ENCODE data around the gene PDGFRB.

The PDGFRB gene

DNA sequence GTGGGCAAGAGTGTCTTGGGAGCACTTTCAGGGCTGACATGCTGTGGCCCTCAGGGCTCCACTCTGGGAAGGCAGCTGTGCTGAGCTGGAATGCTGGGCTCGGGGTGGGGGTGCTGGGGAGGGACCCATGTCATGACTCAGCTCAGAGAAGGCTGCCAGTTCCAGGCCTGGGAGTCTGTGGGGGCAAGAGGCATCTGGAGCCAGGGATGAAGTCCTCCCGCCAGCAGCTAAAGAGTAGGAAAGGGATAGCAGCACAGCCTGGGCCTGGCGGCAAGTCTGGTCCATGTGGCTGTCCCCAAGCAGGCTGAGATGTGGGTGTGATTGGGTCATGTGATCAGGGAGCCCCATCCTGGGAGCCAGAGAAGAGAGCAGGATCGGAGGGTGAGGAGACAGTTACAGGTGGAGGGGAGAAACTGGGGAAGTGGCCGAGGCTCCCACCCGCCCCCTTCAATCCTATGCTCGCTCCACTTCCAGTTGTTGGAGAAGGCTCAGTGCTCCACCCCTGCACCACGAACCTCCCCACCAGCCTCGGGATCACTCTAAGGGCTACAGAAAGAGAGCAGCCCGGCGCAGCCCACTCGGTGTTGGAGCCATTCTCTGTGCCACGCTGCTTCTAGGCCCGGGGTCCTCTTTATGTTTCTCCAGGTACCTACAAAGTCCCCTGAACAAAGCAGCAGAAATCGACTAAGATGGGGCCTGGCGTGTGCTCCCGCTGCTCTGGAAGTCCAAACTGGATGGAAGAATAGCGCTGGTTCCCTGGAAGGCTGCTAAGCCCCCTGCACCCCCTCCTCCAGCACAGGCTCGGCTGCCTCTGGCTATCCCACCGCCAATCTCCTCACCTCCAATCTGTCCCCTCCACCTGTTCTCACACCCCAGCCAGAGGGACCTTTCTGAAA lies 12.0 kb downstream of the PDGFRB start:
- DNase-seq, result no peak

DNA sequence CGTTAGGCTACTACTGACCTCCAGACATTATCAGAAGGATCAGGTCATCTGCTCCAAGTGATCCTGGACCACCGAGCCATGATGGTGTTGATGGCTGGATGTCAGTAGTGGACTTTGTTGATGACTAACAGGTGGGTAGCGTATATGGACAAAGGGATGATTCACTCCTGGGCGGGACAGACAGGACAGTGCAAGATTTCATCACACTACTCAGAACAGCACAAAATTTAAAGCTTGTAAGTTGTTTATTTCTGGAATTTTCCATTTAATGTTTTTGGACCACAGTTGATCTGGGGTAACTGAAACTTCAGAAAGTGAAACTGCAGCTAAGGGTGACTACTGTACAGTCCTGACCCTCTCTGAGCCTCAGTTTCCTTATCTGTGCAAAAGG lies 12.7 kb downstream of the PDGFRB start:
- no peak for DNase-seq

DNA sequence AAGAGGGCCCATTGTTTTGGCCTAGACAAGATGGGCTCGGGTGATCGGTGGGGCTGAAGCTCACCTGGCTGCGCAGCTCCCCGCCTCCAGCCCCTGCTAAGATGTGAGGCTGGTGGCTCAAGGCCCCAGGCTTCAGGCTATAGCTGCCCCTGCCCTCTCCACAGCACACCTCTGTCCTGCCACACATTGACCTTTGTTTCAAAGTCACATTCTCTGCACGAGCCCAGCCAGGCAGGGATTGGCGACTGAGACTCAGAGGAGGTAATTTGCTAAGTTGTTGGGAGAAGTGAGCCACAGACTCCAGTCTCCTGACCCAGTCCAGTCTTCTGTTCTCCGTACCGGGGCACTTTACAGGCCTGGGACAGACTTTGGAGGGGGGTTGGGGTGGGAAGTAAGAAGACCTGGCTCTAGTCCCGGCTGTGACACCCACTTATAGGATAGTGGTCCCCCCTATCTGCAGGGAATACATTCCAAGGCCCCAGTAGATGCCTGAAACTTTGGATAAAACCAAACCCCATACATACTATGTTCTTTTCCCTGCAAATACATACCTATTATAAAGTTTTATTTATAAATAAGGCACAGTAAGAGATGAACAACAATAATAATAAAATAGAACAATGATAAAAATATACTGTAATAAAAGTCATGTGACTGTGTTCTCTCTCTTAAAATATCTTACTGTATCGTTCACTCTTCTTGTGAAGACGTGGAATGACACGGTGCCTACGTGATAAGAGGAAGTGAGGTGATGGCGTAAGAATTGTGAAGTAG lies 13.3 kb downstream of the PDGFRB start:
- no peak for DNase-seq

DNA sequence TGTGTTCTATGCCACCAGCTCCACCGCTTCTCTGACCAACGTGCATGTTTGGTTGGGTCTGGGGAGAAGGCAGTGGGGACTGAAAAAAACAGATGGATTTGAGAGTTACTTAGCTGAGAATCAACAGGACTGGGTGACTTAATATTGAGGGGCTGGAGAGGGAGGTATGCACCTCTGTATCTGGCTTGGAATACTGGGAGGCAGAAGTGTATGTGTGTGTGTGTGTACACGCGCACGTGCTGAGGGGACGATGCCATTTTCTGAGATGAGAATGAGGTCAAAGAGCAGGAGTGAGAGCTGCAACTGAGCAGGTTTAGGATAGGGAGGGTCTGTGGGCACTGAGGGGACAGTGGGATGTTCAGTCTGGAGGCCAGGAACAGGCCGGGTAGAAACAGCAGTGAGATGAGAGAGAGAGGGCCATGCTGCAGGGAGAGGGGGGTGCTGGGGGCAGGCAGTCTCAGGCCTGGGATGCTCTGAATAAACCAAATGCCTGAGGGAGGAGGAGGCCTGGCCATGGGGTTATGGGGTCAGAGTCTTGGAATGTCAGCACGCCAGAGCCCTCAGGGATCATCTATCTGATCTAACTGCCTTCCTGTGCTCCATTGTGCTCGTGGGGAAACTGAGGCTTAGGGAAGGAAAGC lies 14.0 kb downstream of the PDGFRB start:
- no peak for DNase-seq

DNA sequence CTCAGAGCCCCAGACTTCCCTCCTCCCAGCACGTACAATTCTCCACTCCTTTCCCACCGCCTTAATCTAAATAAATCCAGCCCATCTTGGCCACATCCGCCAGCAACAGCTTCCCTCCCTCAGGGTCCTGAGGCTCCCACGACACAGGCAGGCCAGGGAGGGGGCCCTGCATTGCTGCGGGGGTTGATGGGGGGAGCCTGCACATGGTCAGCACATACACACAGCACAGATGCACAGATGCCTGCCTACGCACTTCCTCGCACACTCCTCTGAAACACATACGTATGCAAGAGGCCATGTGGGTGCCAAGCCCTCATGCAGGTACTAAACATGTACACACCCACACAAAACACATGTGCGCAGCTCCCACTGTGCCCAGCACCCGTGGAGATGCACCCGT lies 14.8 kb downstream of the PDGFRB start:
- DNase-seq, result no peak

DNA sequence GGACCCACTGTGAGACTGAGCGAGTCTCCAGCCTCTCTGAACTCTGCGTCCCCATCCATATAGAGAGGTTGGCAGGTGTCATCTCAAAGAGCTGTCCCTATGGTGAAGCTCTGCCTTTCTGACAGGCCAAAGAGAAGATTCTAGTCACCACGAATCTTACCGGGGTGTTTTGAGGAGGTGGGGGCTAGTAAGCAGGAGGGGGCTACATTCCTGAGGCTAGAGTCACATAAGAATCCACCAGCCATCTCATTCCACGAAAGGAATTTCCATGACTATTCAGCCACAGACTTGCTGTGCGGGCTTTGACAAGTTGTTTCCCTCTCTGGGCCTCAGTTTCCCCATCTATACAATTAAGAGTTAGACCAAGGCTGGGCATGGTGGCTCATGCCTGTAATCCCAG lies 16.3 kb downstream of the PDGFRB start:
- DNase-seq, result no peak

DNA sequence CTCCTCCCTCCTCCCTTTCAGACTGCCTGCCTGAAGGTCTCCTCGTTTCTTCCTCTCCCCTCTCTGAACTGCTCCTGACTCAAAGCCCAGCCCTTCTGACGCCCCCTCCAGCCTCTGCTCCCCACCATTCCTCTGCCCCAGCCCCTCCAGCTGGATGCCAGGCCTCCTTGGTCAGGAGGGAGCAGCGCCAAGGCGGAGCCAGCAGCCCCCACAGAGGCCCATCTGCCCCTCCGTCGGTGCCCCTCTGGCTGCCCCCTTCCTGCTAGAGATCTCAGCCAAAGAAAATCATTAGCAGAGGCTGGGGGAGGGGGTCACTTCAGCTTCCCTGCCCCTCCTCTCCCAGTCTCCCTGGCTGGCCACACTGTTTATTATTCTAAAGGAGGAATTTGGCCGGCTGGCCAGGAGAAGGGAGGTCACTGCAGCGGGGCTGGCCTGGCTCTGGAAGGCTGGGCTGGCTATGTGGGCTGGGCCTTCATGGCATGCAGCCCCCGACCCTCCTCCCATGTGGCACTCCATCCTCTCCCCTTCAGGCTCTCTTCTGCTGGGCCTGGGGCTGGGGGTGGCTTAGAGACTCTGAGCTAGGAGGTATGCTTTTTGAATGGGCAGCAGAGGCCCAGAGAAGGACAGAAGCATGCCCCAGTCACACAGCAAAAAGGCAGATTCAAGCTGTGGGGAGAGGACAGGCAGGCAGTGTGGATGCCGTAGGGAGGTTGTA lies 16.9 kb downstream of the PDGFRB start:
- DNase-seq, result no peak

DNA sequence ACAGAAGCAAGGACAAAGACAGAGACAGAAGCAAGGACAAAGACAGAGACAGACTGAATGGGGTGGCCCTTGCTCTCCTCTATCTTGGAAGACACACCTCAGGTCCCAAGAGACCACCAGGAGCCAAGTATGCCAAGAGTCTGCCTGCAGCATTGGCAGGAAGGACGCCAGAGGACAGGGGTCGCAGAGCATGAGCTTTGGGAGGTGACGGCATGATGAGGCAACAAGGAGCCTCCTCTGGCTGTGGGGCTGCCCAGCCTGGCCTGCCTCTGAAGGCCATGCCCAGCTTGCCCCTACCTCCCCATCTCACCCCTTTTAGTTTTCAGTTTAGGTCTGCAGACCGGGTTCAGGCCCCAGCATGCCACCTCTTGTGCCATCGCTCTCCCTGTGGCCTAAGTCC lies 17.6 kb downstream of the PDGFRB start:
- no peak for DNase-seq

DNA sequence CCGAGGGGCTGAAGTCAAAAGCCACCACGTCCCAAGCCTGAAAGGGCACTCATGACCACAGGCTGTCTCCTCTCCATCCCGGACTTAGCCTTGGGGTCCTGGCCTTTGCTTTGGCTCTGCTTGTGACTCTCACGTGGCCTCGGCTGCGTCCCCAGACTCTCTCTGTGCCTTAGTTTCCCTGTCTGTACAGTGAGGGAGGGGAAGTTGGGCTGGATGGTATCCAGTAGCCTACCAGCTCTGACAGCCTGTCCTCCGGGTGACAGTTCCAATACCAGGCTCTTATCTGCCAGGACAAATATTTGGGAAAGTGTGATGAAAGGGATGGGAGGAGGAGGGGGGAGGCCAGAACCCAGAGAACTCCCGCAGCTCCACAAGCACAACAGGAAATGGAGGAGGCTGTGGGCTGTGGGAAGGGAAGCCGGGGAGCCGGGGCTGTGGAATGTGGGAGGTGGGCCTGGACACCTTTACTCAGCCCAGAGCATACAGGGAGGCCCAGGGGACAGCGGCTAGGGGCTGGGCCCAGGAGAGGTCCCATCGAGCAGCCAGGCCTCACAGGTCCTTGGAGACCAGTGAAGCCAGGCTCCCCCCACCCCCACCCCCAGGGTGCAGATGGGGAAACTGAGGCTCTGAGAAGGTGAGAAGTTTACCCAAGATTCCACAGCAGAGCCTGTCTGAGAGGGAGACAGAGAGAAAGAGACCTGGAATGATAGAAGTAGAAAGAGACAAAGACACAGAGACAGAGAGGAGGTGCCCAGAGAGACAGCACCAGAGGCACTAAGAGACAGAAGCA lies 18.3 kb downstream of the PDGFRB start:
- no peak for DNase-seq

DNA sequence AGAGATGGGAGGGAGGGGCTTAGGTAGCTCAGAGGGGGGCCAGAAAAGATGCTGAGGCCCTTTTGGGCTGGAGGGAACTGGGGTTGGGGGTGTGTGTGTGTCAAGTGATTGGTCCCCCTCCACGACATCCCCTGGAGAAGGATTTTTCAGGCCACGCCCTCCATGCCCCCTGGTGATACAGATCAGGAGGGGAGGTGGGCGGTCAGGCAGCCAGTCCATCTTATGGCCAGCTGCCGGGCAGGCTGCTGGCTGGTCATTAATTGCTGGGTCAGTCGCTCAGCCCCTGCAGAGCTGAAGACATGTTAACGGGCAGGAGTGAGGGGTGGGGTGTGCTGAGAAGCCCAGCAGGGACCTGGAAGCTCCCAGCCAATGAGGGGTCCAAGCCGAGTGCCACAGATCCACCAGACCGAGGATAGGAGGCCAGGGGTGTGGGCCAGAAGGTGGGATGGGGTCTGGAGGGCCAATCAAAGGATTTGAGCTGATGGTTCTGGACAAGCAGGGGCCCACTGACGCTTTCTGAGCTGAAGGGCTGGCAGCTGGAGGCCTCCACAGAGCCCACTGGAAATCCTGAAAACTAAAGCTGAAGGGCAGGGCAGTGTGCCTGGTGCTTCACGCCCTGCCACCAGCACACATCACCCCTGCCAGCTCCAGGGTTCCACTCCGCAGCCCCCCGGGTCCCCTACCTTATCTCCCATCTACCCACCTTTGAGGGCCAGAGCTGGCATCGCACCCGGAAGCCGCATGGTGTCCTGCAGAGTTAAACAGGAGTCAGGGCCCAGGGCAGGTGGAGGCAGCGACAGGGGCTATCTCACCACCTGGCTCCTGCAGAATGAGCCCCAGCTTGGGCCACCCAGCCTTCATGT lies 19.1 kb downstream of the PDGFRB start:
- no peak for DNase-seq

DNA sequence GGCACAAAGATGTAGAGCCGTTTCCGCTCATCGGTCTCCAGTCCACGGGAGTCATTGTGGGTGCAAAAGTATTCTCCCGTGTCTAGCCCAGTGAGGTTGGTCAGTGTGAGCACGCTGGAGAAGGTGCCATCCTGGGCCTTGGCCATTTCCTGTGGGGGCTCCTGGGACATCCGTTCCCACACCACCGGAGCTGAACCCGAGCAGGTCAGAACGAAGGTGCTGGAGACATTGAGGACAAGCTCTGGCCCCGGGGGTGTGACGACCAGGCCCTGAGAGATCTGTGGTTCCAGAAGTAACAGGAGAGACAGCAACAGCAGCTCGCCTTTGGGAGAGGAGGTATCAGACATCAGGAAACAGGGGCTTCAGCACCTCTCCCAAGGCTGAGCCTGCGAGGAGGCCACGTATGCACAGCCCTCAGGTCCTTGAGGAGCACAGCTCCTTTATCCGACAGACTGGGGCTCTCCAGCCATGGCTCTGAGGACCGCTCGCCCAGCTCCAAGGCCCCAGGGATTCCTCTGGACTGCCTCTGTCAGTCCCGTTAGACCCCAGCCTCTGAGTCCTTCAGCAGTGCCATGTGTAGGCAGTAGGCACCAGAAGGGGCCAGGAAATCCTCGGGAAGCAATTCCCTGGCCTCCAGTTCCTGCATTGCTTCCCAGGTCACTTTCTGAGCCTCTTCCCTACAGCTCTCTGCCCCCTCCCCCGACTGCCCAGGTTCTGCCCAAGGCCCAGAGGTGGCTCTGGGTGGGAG lies 19.9 kb downstream of the PDGFRB start:
- DNase-seq, result no peak

DNA sequence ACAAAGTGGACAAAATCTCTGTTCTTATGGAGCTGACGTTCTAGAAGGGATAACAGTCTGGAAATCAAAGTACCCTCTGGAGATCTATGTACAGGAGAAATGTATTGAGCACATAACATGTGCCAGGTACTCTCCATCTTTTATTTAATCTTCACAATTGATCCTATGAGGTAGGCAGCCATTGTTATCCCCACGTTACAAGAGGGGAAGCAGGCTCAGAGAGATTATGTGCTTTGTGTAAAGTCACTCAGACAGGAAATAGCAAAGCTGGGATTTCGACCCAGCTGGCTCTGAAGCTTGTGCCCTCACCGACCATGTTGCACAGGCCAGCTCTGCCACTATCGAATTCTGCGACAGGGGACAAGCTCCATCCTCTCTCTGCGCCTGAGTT lies 21.5 kb downstream of the PDGFRB start:
- no peak for DNase-seq

DNA sequence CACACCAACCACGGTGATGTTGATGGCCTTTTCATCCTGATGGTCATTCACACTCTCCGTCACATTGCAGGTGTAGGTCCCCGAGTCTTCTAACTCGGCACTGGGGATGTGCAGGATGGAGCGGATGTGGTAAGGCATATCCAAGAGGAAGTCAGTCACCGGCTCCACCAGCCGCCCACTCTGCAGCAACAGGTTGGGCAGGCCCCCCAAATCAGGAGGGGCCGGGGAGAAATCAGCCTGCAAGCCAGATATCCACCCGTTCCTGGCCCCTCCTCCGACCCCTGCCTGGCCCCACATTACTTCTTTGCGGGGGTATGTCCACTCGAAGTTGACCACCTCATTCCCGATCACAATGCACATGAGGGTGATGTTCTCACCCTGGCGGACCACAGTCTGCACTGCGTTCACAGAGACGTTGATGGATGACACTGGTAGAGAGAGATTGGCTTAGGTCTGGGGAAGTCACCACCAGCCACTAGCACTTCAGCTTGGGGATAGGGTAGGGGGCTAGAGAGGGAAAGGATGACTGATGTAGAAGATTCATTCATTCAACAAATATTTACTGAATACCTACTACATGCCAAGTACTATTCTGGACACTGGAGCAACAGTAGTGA lies 22.0 kb downstream of the PDGFRB start:
- no peak for DNase-seq

DNA sequence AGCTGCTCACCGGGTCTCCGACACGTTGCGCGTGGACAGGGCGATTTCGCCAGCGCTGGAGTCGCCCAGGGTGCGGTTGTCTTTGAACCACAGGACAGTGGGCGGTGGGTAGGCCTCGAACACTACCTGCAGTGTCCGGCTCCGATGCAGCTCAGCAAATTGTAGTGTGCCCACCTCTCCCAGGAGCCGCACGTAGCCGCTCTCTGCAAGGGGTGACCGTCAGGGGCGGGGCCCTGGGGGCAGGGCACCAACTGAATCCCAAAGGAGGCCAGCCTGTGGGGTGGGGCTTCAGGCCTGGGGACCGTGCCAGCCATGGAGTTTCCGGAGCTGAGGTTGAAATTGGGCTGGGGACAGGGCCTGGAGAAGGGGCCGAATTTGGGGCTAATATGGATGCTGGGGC lies 22.9 kb downstream of the PDGFRB start:
- DNase-seq, result no peak

DNA sequence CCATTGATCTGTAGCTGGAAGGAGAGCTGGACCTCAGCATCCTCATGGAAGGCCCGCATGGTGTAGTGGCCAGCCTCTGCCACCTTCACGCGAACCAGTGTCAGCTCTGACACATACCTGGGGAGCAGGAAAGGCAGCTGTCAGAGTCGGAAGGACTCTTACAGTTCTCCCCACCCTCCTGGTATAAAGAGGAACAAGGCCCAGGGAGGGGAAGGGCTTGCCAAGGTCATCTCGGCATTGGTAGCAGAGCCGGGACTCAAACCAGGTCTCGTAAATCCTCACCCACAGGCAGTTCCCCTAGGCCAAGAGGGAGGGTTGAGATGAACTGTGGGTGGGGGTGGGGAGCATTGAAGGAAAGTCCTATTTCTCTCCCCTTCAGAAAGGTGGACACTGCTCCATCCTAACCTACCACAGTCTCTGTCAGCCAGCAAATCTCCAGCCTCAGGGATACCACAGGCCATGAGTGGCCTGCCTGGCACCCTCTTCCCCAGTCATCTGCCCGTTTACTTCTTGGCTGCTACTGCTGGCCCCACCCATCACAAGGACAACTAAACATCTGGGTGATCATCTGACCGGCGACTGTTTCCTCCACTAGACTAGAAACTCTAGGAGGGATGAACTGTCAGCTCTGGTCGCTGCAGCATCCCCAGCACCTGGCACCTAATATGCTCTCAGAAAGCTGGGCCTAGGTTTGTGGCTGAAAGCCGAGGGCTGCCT lies 23.5 kb downstream of the PDGFRB start:
- DNase-seq, result no peak

DNA sequence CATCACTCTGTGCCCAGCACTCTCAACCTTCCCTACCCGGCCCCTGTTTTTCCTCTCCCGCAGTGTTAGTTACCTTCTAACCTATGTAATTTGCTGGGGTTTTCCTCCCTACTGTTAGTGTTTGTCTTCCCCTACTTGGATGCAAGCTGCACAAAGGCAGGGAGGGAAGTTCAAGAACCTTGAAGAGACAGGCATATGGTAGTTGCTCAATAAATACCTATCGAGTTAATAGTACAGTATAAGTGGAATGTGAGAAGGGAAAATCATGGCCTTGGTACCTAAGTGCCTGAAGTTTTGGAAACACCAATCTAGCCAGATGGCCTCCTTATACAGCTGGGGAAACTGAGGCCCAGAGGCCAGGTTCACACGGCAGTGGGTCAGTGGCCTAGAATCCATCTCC lies 24.2 kb downstream of the PDGFRB start:
- DNase-seq, result no peak

DNA sequence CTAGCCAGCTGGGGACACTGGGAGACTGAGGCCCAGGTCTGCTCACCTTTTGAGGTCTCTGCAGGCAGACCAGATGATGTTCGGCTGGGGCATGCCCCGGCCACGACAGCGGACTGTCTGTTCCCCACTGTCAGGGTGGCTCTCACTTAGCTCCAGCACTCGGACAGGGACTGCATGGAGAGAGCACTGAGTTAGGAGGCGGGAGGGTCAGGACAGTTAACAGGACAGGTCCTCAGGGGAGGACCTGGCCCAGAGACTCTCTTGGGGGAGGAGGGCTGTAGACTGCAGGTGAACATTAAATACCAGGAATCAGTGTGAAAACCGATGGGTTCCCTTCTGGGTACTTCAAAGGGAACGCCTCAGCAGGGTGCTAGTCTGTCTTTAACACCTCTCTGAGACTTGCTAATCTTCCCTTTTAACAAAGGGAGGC lies 25.1 kb downstream of the PDGFRB start:
- DNase-seq, result no peak

DNA sequence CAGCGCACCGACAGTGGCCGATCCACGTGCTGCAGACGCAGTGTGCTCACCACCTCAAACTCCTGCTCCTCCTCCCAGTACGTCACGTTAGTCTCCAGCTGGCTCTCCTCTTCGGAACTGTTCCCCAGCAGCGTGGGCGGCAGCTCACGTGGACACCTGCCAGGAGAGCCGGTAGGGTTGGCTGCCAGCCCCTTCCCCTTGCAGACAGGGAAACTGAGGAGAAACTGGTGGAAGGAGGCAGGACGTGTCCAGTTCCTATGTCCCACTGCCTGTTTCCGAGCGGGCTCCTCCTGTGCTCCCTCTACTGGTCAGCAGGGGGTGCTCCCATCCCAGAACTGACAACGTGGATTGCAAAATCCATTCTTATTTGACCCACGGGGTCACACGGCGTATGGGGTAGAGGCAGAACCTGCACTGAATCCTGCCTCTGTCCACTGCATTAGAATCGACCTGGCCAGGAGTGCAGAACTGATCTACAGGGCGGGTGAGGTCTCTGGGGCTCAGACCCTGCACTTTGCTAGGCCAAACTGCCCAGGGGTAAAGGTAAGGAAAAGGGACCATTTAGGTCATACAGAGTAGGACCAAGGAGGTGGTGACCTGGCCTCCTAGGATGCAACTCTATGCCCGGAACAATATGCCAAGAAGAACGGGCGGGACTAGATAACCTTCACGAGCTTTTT lies 25.7 kb downstream of the PDGFRB start:
- DNase-seq, result peak; percentile 48

DNA sequence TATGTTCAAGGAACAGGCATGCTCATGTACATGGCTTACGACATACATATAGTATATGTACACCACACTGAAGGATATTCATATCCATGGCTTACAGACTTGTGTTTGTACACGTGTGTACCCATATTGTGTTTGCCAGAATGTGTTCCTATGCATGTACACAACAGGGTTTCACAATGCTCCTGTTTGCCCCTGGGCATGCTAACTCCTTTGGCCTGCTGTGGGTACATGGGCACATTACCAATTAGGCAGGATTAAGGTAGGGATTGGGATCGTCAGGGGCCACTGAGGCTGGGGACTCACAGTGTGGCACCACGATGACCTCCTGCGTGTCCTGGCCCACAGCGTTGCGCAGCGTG lies 26.2 kb downstream of the PDGFRB start:
- no peak for DNase-seq
